ENCODE results near the gene NFKBIB. TPM values are rescaled to one million over a fixed set of nuclear protein-coding genes. Genes with fewer than 3 reads are reported as not detected.

NFKBIB gene
- total RNA-seq, 1 donor from 2014 or later: 15.1 TPM

DNA sequence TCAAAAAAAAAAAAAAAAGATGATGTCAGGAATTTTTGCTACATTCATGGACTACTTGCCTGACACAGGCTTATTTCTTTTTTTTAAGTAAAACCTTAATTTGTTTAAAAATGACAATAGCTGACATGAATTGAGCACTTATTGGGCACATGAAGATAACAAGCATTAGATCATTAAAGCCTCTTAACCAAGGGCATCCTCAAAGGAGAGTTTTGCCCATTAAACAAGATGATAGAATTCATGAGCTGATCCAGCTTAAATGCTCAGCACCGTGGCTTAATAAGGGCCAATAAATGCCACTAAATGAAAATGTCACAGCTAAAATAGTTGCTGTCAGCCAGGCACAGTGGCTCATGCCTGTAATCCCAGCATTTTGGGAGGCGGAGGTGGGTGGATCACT is 56.5 kb downstream of the NFKBIB start:
- DNase-seq (ENCODE audit: low read depth, low spot score): no peak

DNA sequence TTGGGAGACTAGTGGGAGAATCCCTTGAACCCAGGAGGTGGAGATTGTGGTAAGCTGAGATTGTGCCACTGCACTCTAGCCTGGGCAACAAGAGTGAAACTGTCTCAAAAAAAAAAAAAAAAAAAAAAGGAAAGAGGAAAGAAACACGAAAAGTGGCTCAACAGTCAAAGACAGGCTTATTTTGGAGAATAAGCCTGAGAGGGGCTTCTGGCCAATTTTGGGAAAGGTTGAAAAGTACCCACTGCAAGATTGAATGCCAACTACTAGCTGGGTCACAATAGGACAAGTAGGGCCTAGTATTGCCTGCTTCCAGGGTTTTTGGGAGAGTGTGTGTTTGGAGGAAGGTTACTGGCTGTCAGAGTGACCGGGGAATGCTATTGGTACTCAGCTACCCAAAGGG is 58.5 kb downstream of the NFKBIB start:
- DNase-seq (ENCODE audit: low read depth, low spot score): no peak

Other genes starting within 250 kb of the NFKBIB start
- gene CAPN12, start 155.5 kb upstream of the NFKBIB start, total RNA-seq: 0.20 TPM in 1 of 2 replicates, not detected in the other
- gene LGALS7, start 126.5 kb upstream of the NFKBIB start, total RNA-seq: not detected in 2 replicates
- gene LGALS7B, start 110.8 kb upstream of the NFKBIB start, total RNA-seq: not detected in 2 replicates
- gene LGALS4, start 87.0 kb upstream of the NFKBIB start, total RNA-seq: not detected in 2 replicates
- 29.5 and 47.7 TPM in 2 replicates for gene ECH1, start 68.2 kb upstream of the NFKBIB start, total RNA-seq
- gene HNRNPL, start 50.0 kb upstream of the NFKBIB start, total RNA-seq: 400 and 489 TPM in 2 replicates
- gene RINL, start 21.7 kb upstream of the NFKBIB start, total RNA-seq: 8.8 and 11.7 TPM in 2 replicates
- 47.3 and 48.8 TPM in 2 replicates for gene SIRT2, start 351 bp upstream of the NFKBIB start, total RNA-seq
- gene CCER2, start 12.2 kb downstream of the NFKBIB start, total RNA-seq: not detected in 2 replicates
- gene SARS2, start 30.8 kb downstream of the NFKBIB start, total RNA-seq: 18.7 and 19.7 TPM in 2 replicates
- 46.3 and 59.3 TPM in 2 replicates for gene MRPS12, start 31.0 kb downstream of the NFKBIB start, total RNA-seq
- gene FBXO17, start 75.8 kb downstream of the NFKBIB start, total RNA-seq: 24.2 and 25.9 TPM in 2 replicates
- 1.5 and 2.2 TPM in 2 replicates for gene FBXO27, start 132.6 kb downstream of the NFKBIB start, total RNA-seq
- 0.20 and 0.21 TPM in 2 replicates for gene ACP7, start 184.4 kb downstream of the NFKBIB start, total RNA-seq
- gene PAK4, start 225.8 kb downstream of the NFKBIB start, total RNA-seq: 7.5 and 7.6 TPM in 2 replicates